OCI-LY3 (cell line): Measurements from ENCODE around the gene OPTC.

Experiments
- H2AFZ ChIP-seq: fragments of 200-600, 300-600 bp; shearing (Covaris generic); 2 replicates; pipeline ENCODE4 v1.6.0; 2014; ENCODE audit warnings: antibody characterized with exemption, low read depth, low read length
- H3K27ac ChIP-seq: fragments of 200-600, 300-600 bp; sonication (generic); 2 replicates; pipeline ENCODE4 v1.5.1; 2014; ENCODE audit warnings: mild to moderate bottlenecking, low read length, moderate library complexity, mixed read lengths
- H3K27me3 ChIP-seq: fragments of 200-600, 300-600 bp; sonication (generic); 2 replicates; pipeline ENCODE4 v1.6.1; 2014; ENCODE audit warnings: low read depth, low read length, mixed read lengths
- H3K36me3 ChIP-seq: fragments of 200-600, 300-600 bp; sonication (generic); replicated peaks from 2 replicates; pipeline ENCODE3; 2014; ENCODE audit warnings: low read depth, low read length, mixed read lengths
- H3K4me1 ChIP-seq: fragments of 300-600, 200-600 bp; sonication (generic); 2 replicates; pipeline ENCODE4 v1.6.1; 2014; ENCODE audit warnings: low read length, mixed read lengths
- H3K4me2 ChIP-seq: fragments of 200-600, 300-600 bp; sonication (generic); 2 replicates; pipeline ENCODE4 v1.6.1; 2014; ENCODE audit warnings: low read length, mixed read lengths
- H3K4me3 ChIP-seq: fragments of 300-600, 200-600 bp; sonication (generic); 2 replicates; pipeline ENCODE4 v1.5.1; 2014; ENCODE audit warnings: antibody characterized with exemption, mild to moderate bottlenecking, low read length, moderate library complexity
- H3K79me2 ChIP-seq: fragments of 300-600, 200-600 bp; shearing (Covaris generic); 2 replicates; pipeline ENCODE4 v1.6.1; 2014; ENCODE audit warnings: mild to moderate bottlenecking, low read length, mixed read lengths
- H3K9ac ChIP-seq: fragments of 300-600, 200-600 bp; shearing (Covaris generic); 2 replicates; pipeline ENCODE4 v1.6.0; 2014; ENCODE audit warnings: mild to moderate bottlenecking, low read length, moderate library complexity
- H3K9me3 ChIP-seq: fragments of 200-600, 300-600 bp; shearing (Covaris generic); 2 replicates; pipeline ENCODE4 v1.6.1; 2014; ENCODE audit warnings: low read length, mixed read lengths; ENCODE audit not compliant: insufficient read depth
- H4K20me1 ChIP-seq: fragments of 200-600, 300-600 bp; sonication (generic); 2 replicates; pipeline ENCODE4 v1.6.1; 2016; ENCODE audit warnings: low read length, mixed read lengths; ENCODE audit not compliant: insufficient read depth
- EZH2phosphoT487 ChIP-seq: fragments of 200-600 bp; shearing (Covaris generic); IDR thresholded peaks from 2 replicates; pipeline ENCODE4 v1.6.1; 2018; ENCODE audit warnings: antibody characterized with exemption, mixed run types, low read depth
- TF ChIP-seq, protein P1 (sequence below): fragments of 200-600, 300-600 bp; sonication (generic); IDR thresholded peaks from 2 replicates; pipeline ENCODE4 v1.5.1; 2014; ENCODE audit warnings: antibody characterized with exemption, low read length, low read depth

OPTC gene

DNA sequence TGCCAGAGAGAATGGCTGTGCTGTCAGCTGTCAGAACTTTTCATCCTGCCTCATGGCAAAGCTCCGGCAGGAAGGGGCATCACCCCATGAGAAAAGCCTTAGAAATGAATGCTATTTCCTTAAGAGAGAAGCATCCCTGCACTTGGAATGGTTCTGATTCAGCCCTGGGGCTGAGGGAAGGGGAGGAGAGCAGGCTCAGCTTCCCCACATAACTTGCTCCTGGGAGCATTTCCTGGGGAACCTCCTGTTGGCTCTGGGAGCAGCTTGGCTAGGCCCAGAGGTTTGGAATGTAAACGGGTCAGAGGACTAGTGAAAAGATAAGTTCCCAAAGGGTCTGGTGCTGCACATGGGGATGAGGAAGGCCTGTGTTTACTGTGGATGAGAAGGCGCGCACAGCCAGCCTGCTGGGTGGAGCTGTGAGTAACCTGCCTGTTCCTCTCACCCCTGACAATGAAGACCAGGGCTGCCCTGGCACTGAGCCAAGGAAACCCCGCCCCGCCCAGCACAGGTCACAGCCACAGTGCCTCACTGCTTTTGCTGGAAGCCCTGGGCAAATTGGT is 13.3 kb upstream of the OPTC start:
- no peak overlapping the region for H3K27ac ChIP-seq
- H4K20me1 ChIP-seq = no peaks in the 10 kb centered on the region
- no peak overlapping the region for H3K4me2 ChIP-seq
- H3K9ac ChIP-seq = no peak overlapping the region
- no peak overlapping the region for H2AFZ ChIP-seq
- no peaks in the 10 kb centered on the region for H3K36me3 ChIP-seq
- no peak overlapping the region for H3K4me3 ChIP-seq
- TF ChIP-seq, protein P1, sequence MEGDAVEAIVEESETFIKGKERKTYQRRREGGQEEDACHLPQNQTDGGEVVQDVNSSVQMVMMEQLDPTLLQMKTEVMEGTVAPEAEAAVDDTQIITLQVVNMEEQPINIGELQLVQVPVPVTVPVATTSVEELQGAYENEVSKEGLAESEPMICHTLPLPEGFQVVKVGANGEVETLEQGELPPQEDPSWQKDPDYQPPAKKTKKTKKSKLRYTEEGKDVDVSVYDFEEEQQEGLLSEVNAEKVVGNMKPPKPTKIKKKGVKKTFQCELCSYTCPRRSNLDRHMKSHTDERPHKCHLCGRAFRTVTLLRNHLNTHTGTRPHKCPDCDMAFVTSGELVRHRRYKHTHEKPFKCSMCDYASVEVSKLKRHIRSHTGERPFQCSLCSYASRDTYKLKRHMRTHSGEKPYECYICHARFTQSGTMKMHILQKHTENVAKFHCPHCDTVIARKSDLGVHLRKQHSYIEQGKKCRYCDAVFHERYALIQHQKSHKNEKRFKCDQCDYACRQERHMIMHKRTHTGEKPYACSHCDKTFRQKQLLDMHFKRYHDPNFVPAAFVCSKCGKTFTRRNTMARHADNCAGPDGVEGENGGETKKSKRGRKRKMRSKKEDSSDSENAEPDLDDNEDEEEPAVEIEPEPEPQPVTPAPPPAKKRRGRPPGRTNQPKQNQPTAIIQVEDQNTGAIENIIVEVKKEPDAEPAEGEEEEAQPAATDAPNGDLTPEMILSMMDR = no peak
- TF ChIP-seq EZH2phosphoT487 = no peak
- peaks cover 16% of the 10 kb centered on the region for H3K4me1 ChIP-seq
- no peaks in the 10 kb centered on the region for H3K79me2 ChIP-seq
- H3K9me3 ChIP-seq = no peaks in the 10 kb centered on the region
- peaks cover 15% of the 10 kb centered on the region for H3K27me3 ChIP-seq

- Histone ChIP-seq H3K79me2 (no peaks in the 10 kb centered on the region), H3K4me3 (no peak overlapping the region), H3K4me2 (no peak overlapping the region), H4K20me1 (no peaks in the 10 kb centered on the region), H3K9me3 (no peaks in the 10 kb centered on the region), H2AFZ (no peak overlapping the region), H3K4me1 (peaks cover 16% of the 10 kb centered on the region), H3K27me3 (peaks cover 9% of the 10 kb centered on the region), H3K36me3 (no peaks in the 10 kb centered on the region), H3K27ac (no peak overlapping the region), H3K9ac (no peak overlapping the region)
- TF ChIP-seq, protein P1 = no peak
Measured at GRCh38 chr1:203481196-203481595, 12.8 kb upstream of the OPTC start.

GRCh38 chr1:203486618-203487370 is 7.2 kb upstream of the OPTC start:
- H4K20me1 ChIP-seq = no peaks in the 10 kb centered on the region
- no peak overlapping the region for H3K27ac ChIP-seq
- H3K36me3 ChIP-seq = no peaks in the 10 kb centered on the region
- H3K4me1 ChIP-seq = peaks cover 4% of the 10 kb centered on the region; the same call in 1 of the 2 replicates
- no peak for TF ChIP-seq EZH2phosphoT487
- TF ChIP-seq, protein P1 = no peak
- H2AFZ ChIP-seq = peak overlapping the region; percentile 90
- no peaks in the 10 kb centered on the region for H3K9me3 ChIP-seq
- peak overlapping the region; percentile 68 for H3K9ac ChIP-seq
- H3K27me3 ChIP-seq = peaks cover 14% of the 10 kb centered on the region; the same call in 1 of the 2 replicates
- peak overlapping the region; percentile 71 for H3K4me2 ChIP-seq
- H3K4me3 ChIP-seq = peak overlapping the region; percentile 77
- no peaks in the 10 kb centered on the region for H3K79me2 ChIP-seq

DNA sequence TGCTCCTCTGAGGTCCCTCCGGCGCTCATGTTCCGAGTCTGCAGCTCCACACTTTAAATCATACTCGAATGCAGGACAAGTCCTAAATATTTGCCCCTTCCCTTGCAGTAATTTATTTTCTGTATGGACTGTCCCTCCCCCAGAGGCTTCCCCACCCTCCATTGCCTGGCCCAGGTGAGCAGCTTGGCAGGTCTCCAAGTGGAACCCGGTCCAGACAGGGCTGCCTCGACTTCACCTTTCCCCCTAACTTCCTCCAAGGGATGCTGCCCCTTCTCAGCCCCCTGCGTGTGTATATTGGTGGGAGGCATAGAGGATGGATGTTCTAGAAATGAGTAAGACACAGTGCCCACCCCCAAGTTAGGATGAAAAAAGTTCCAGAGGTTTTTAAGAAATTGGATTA is 5.4 kb upstream of the OPTC start:
- H3K36me3 ChIP-seq = no peaks in the 10 kb centered on the region
- no peak overlapping the region for H3K27ac ChIP-seq
- H3K4me1 ChIP-seq = peaks cover 4% of the 10 kb centered on the region; the same call in 1 of the 2 replicates
- no peaks in the 10 kb centered on the region for H3K9me3 ChIP-seq
- peak overlapping the region; percentile 71; the same call in 1 of the 2 replicates for H3K4me2 ChIP-seq
- H3K9ac ChIP-seq = no peak overlapping the region
- H3K4me3 ChIP-seq = no peak overlapping the region
- no peak overlapping the region for H2AFZ ChIP-seq
- no peaks in the 10 kb centered on the region for H4K20me1 ChIP-seq
- TF ChIP-seq, protein P1 = no peak
- no peak for TF ChIP-seq EZH2phosphoT487
- peaks cover 27% of the 10 kb centered on the region for H3K27me3 ChIP-seq
- no peaks in the 10 kb centered on the region for H3K79me2 ChIP-seq
